HEK293 (cell line): ENCODE results near the gene PDE9A.

Experiments used
- AEBP2 ChIP-seq: fragments of 450-650 bp; formaldehyde crosslinking; IDR thresholded peaks from 2 replicates; pipeline ENCODE4 v1.5.1; 2016; ENCODE audit warnings: missing biosample characterization, missing genetic modification characterization, borderline replicate concordance
- CTCF ChIP-seq: fragments of 450-650 bp; formaldehyde crosslinking; IDR thresholded peaks from 2 replicates; pipeline ENCODE4 v1.5.1; 2016; ENCODE audit warnings: missing biosample characterization, missing genetic modification characterization
- FEZF1 ChIP-seq: fragments of 450-650 bp; formaldehyde crosslinking; IDR thresholded peaks from 2 replicates; pipeline ENCODE4 v1.5.1; 2016; ENCODE audit warnings: missing biosample characterization, missing genetic modification characterization
- GLIS1 ChIP-seq: fragments of 450-650 bp; formaldehyde crosslinking; IDR thresholded peaks from 2 replicates; pipeline ENCODE4 v1.5.1; 2016; ENCODE audit warnings: missing biosample characterization, missing genetic modification characterization
- HOXD13 ChIP-seq: sonication (generic); formaldehyde crosslinking; IDR thresholded peaks from 2 replicates; pipeline ENCODE4 v1.8.0; 2022; ENCODE audit warnings: missing genetic modification reagents, borderline replicate concordance
- KLF7 ChIP-seq: fragments of 450-650 bp; formaldehyde crosslinking; IDR thresholded peaks from 2 replicates; pipeline ENCODE4 v1.5.1; 2016; ENCODE audit warnings: missing biosample characterization, missing genetic modification characterization, borderline replicate concordance
- MZF1 ChIP-seq: fragments of 450-650 bp; formaldehyde crosslinking; IDR thresholded peaks from 2 replicates; pipeline ENCODE4 v1.5.1; 2017; ENCODE audit warnings: missing biosample characterization, missing genetic modification characterization, borderline replicate concordance
- OVOL3 ChIP-seq: fragments of 450-650 bp; formaldehyde crosslinking; IDR thresholded peaks from 2 replicates; pipeline ENCODE4 v1.5.1; 2016; ENCODE audit warnings: missing biosample characterization, missing genetic modification characterization
- PATZ1 ChIP-seq: fragments of 450-650 bp; formaldehyde crosslinking; IDR thresholded peaks from 2 replicates; pipeline ENCODE4 v1.5.1; 2016; ENCODE audit warnings: missing biosample characterization, missing genetic modification characterization
- PBX3 ChIP-seq: sonication (generic); formaldehyde crosslinking; IDR thresholded peaks from 2 replicates; pipeline ENCODE4 v1.8.1; 2022; ENCODE audit warnings: mild to moderate bottlenecking, moderate library complexity, missing genetic modification reagents
- WT1 ChIP-seq: fragments of 450-650 bp; formaldehyde crosslinking; IDR thresholded peaks from 2 replicates; pipeline ENCODE4 v1.5.1; 2016; ENCODE audit warnings: missing biosample characterization, missing genetic modification characterization
- YY1 ChIP-seq: fragments of 450-650 bp; formaldehyde crosslinking; IDR thresholded peaks from 2 replicates; pipeline ENCODE4 v1.5.1; 2018; ENCODE audit warnings: missing biosample characterization, missing genetic modification characterization
- ZBTB1 ChIP-seq: fragments of 450-650 bp; formaldehyde crosslinking; IDR thresholded peaks from 2 replicates; pipeline ENCODE4 v1.5.1; 2016; ENCODE audit warnings: missing biosample characterization, missing genetic modification characterization
- ZBTB11 ChIP-seq: fragments of 450-650 bp; formaldehyde crosslinking; conservative IDR thresholded peaks from 2 replicates; pipeline ENCODE4 v1.5.1; 2016; ENCODE audit warnings: low read depth, missing biosample characterization, missing genetic modification characterization
- ZBTB20 ChIP-seq: fragments of 450-650 bp; formaldehyde crosslinking; IDR thresholded peaks from 2 replicates; pipeline ENCODE4 v1.5.1; 2016; ENCODE audit warnings: missing biosample characterization, missing genetic modification characterization
- ZFP3 ChIP-seq: fragments of 450-650 bp; formaldehyde crosslinking; IDR thresholded peaks from 2 replicates; pipeline ENCODE4 v1.5.1; 2016; ENCODE audit warnings: low read depth, missing biosample characterization, missing genetic modification characterization
- ZNF239 ChIP-seq: fragments of 450-650 bp; formaldehyde crosslinking; IDR thresholded peaks from 2 replicates; pipeline ENCODE4 v1.5.1; 2016; ENCODE audit warnings: missing biosample characterization, missing genetic modification characterization
- ZNF350 ChIP-seq: fragments of 450-650 bp; formaldehyde crosslinking; IDR thresholded peaks from 2 replicates; pipeline ENCODE4 v1.5.0; 2017; ENCODE audit warnings: missing biosample characterization, mild to moderate bottlenecking, missing genetic modification characterization
- ZNF366 ChIP-seq: fragments of 450-650 bp; formaldehyde crosslinking; conservative IDR thresholded peaks from 2 replicates; pipeline ENCODE4 v1.5.1; 2016; ENCODE audit warnings: missing biosample characterization, missing genetic modification characterization
- ZNF416 ChIP-seq: fragments of 450-650 bp; formaldehyde crosslinking; IDR thresholded peaks from 2 replicates; pipeline ENCODE4 v1.5.1; 2016; ENCODE audit warnings: missing biosample characterization, missing genetic modification characterization
- ZNF433 ChIP-seq: fragments of 450-650 bp; formaldehyde crosslinking; IDR thresholded peaks from 2 replicates; pipeline ENCODE4 v1.5.1; 2016; ENCODE audit warnings: missing biosample characterization, missing genetic modification characterization, low read depth
- ZNF48 ChIP-seq: fragments of 450-650 bp; formaldehyde crosslinking; IDR thresholded peaks from 2 replicates; pipeline ENCODE4 v1.5.1; 2016; ENCODE audit warnings: missing biosample characterization, missing genetic modification characterization
- ZNF501 ChIP-seq: fragments of 450-650 bp; formaldehyde crosslinking; IDR thresholded peaks from 2 replicates; pipeline ENCODE4 v1.5.1; 2016; ENCODE audit warnings: missing biosample characterization, missing genetic modification characterization
- ZNF560 ChIP-seq: fragments of 450-650 bp; formaldehyde crosslinking; IDR thresholded peaks from 2 replicates; pipeline ENCODE4 v1.5.1; 2017; ENCODE audit warnings: missing biosample characterization, missing genetic modification characterization, borderline replicate concordance
- ZNF629 ChIP-seq: fragments of 450-650 bp; formaldehyde crosslinking; IDR thresholded peaks from 2 replicates; pipeline ENCODE4 v1.5.1; 2017; ENCODE audit warnings: missing biosample characterization, missing genetic modification characterization
- ZNF639 ChIP-seq: fragments of 450-650 bp; formaldehyde crosslinking; IDR thresholded peaks from 2 replicates; pipeline ENCODE4 v1.5.1; 2016; ENCODE audit warnings: missing biosample characterization, missing genetic modification characterization
- ZNF76 ChIP-seq: fragments of 450-650 bp; formaldehyde crosslinking; IDR thresholded peaks from 2 replicates; pipeline ENCODE4; 2016; ENCODE audit warnings: low read depth, missing biosample characterization, missing genetic modification characterization, borderline replicate concordance
- ZNF777 ChIP-seq: fragments of 450-650 bp; formaldehyde crosslinking; IDR thresholded peaks from 2 replicates; pipeline ENCODE4 v1.5.1; 2017; ENCODE audit warnings: missing biosample characterization, missing genetic modification characterization, borderline replicate concordance
- ZSCAN16 ChIP-seq: fragments of 450-650 bp; formaldehyde crosslinking; IDR thresholded peaks from 2 replicates; pipeline ENCODE4 v1.5.1; 2016; ENCODE audit warnings: missing biosample characterization, missing genetic modification characterization

The PDE9A gene

GRCh38 chr21:42654179-42654912, 925 bp downstream of the PDE9A start (continued):
- no peak for TF ChIP-seq ZNF76
- peak; percentile 83 for TF ChIP-seq CTCF (tag by site-specific recombination)
- no peak for TF ChIP-seq ZFP3
- TF ChIP-seq ZNF501 (tag by site-specific recombination) = no peak
- no peak for TF ChIP-seq HOXD13 (CRISPR knock-in tag)
- TF ChIP-seq ZNF560 = no peak
- TF ChIP-seq KLF7 (tag by site-specific recombination) = no peak
- TF ChIP-seq OVOL3 (tag by site-specific recombination) = no peak
- TF ChIP-seq ZNF433 = no peak
- TF ChIP-seq WT1 (tag by site-specific recombination) = no peak
- no peak for TF ChIP-seq YY1 (tag by site-specific recombination)
- peak; percentile 91 for TF ChIP-seq PATZ1 (tag by site-specific recombination)
- peak; percentile 49; the same call in 1 of the 2 replicates for TF ChIP-seq ZBTB20 (tag by site-specific recombination)
- TF ChIP-seq ZNF239 (tag by site-specific recombination) = no peak
- no peak; the same call in 1 of the 2 replicates for TF ChIP-seq ZNF777 (tag by site-specific recombination)
- TF ChIP-seq FEZF1 (tag by site-specific recombination) = no peak
- TF ChIP-seq GLIS1 (tag by site-specific recombination) = peak; percentile 93
- TF ChIP-seq ZNF416 (tag by site-specific recombination) = no peak
- TF ChIP-seq ZBTB1 (tag by site-specific recombination) = no peak
- 0 out of 2 replicates have a peak, but pooled peaks have one; percentile 2 for TF ChIP-seq ZBTB11 (tag by site-specific recombination)
- no peak for TF ChIP-seq ZNF350 (tag by site-specific recombination)
- TF ChIP-seq ZSCAN16 = no peak
- TF ChIP-seq MZF1 (tag by site-specific recombination) = no peak; the same call in none of the 2 replicates
- no peak for TF ChIP-seq AEBP2 (tag by site-specific recombination)
- no peak for TF ChIP-seq PBX3 (CRISPR knock-in tag)
- TF ChIP-seq ZNF639 (tag by site-specific recombination) = no peak
- TF ChIP-seq ZNF629 (tag by site-specific recombination) = no peak
- no peak for TF ChIP-seq ZNF48 (tag by site-specific recombination)
- no peak for TF ChIP-seq ZNF366 (tag by site-specific recombination)
